Aorta (tissue), 5 donors: ENCODE data around the gene RBM44. TPM values are rescaled to one million over a fixed set of nuclear protein-coding genes. Genes with fewer than 3 reads are reported as not detected.

Experiments used
- ATAC-seq: fragments of 200-7000 bp; cut with Tn5 transposase; one replicate; pipeline ENCODE4 v1.9.1; 2022; ENCODE audit warnings: moderate library complexity; ENCODE audit not compliant: low FRiP score
- DNase-seq, 2 donors: peaks; one replicate each; pipeline ENCODE4 v3.0.0-alpha.2; 2020
- H3K27ac ChIP-seq, 2 donors: one replicate each; pipeline ENCODE4 v1.5.1; 2013; ENCODE audit warnings: low read length in 2 of 2, mild to moderate bottlenecking in 2 of 2, moderate library complexity in 2 of 2, control low read depth in 1 of 2, inconsistent platforms in 1 of 2, low read depth in 1 of 2
- H3K27me3 ChIP-seq, 2 donors: one replicate each; pipeline ENCODE4 v1.6.1; 2013; ENCODE audit warnings: control low read depth in 1 of 2, low read length in 1 of 2, mild to moderate bottlenecking in 1 of 2, moderate library complexity in 1 of 2; ENCODE audit not compliant: insufficient read depth in 2 of 2, control insufficient read depth in 1 of 2
- H3K36me3 ChIP-seq, 2 donors: one replicate each; pipeline ENCODE4 v1.6.1; 2013; ENCODE audit warnings: control low read depth in 1 of 2, low read length in 1 of 2, mild to moderate bottlenecking in 1 of 2; ENCODE audit not compliant: insufficient read depth in 2 of 2, control insufficient read depth in 1 of 2
- H3K4me1 ChIP-seq, 2 donors: one replicate each; pipeline ENCODE4 v1.6.1; 2013; ENCODE audit warnings: low read length in 2 of 2, control low read depth in 1 of 2, mild to moderate bottlenecking in 1 of 2, moderate library complexity in 1 of 2; ENCODE audit not compliant: insufficient read depth in 2 of 2, control insufficient read depth in 1 of 2
- H3K4me3 ChIP-seq, 2 donors: one replicate each; pipeline ENCODE4 v1.5.1; 2013; ENCODE audit warnings: low read length in 2 of 2, control low read depth in 1 of 2, mild to moderate bottlenecking in 1 of 2
- H3K9me3 ChIP-seq: one replicate; pipeline ENCODE4 v1.6.1; 2013; ENCODE audit warnings: mild to moderate bottlenecking, low read length; ENCODE audit not compliant: control insufficient read depth
- WGBS, 2 donors: extraction: QIAGEN DNeasy Blood & Tissue Kit; methylation state at CpG; one replicate each; pipeline ENCODE4 v1.1.7; 2013; 5-methylcytosine and 5-hydroxymethylcytosine counted together
- intact Hi-C, 2 donors: fragments of 100-400 bp; cut with DNase I; formaldehyde crosslinking; loops; one replicate each; pipeline versions ENCODE4 v1.14.2 to v1.15.0; 2022
- polyA plus RNA-seq, 2 donors: library from polyadenylated mRNA; stranded (reverse); fragments of 200-250 nt; gene quantifications; one replicate each; pipeline ENCODE4 v1.2.3, GENCODE V29; 2013
- total RNA-seq, 2 donors: library from RNA; stranded (reverse); fragmentation: NEBNext Ultra II Directional; extraction: Animal tissue kit (Norgen Biotek cat#: 25700); gene quantifications; one replicate each; pipeline ENCODE4 v1.2.1, GENCODE V29; 2021
- donor health status: healthy with polysubstance abuse.
- donor health status: Bipolar disorder and iron deficiency.
- donor health status: DM: no; HTN: no; CAD: no.
- donor health status: DM: no; HTN: no; CAD: no.
- donor health status: DM: yes; HTN: yes; CAD: no.

The RBM44 gene
- total and polyA plus RNA-seq, 4 donors: 1.4 to 3.2 (median 2.5) TPM; not detected in 1

GRCh38 chr2:237888389-237888788 is 89.8 kb downstream of the RBM44 start:
- Histone ChIP-seq H3K27me3 (no peaks in the 10 kb centered on the region), H3K4me3 (no peak overlapping the region), H3K27ac (peak overlapping the region; percentile 35 to 61), H3K9me3 (no peaks in the 10 kb centered on the region), H3K4me1 (no peaks in the 10 kb centered on the region), H3K36me3 (no peaks in the 10 kb centered on the region)
- no peak for ATAC-seq
- intact Hi-C loops: no loop called here
- 1 to 3% methylated on average over 2 of the region's 2 CpGs for WGBS, 2 donors
- DNase-seq: no peak

DNA sequence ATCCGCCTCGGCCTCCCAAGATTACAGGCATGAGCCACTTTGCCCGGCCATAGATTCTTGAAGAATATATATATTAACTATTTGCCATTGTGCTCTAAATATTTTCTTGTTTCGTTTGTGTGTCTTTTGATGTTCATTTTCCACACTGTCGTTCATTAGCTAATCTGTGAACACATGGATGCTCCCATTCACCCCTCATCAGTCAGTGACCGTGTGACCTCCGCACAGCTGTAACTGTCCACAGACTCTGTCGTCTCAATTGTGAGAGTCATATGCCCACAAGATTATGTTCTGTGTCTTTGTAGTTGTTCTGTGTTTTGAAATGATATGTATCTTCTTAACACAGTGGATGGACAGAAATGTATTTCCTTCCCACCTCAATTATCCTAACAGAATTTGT is 90.4 kb downstream of the RBM44 start:
- Histone ChIP-seq H3K4me1 (no peaks in the 10 kb centered on the region), H3K27me3 (no peaks in the 10 kb centered on the region), H3K27ac (peak overlapping the region in 1 of 2 donors; percentile 69), H3K36me3 (no peaks in the 10 kb centered on the region), H3K4me3 (no peak overlapping the region), H3K9me3 (no peaks in the 10 kb centered on the region)
- intact Hi-C loops: no loop called here
- WGBS, 2 donors: 91 to 96% methylated on average over 8 of the region's 8 CpGs
- DNase-seq: peak in 1 of 2 donors; percentile 31
- ATAC-seq: no peak

- peak overlapping the region in 1 of 2 donors; percentile 74 for H3K27ac ChIP-seq
- no peaks in the 10 kb centered on the region for H3K9me3 ChIP-seq
- H3K4me3 ChIP-seq: no peak overlapping the region
- WGBS, 2 donors: 97 to 99% methylated on average over 10 of the region's 10 CpGs
- no peaks in the 10 kb centered on the region for H3K27me3 ChIP-seq
- ATAC-seq: no peak
- no peaks in the 10 kb centered on the region for H3K36me3 ChIP-seq
- intact Hi-C loops: no loop called here
- peak; percentile 6 to 31 for DNase-seq
- no peaks in the 10 kb centered on the region for H3K4me1 ChIP-seq
These were observed 91.2 kb downstream of the RBM44 start for GRCh38 chr2:237889811-237890210.

Other genes starting within 250 kb of the RBM44 start
- not detected for gene PRLH, start 232.2 kb upstream of the RBM44 start, total RNA-seq
- not detected for gene PRLH, start 232.2 kb upstream of the RBM44 start, polyA plus RNA-seq
- 1 to 10 TPM; 3.7 to 4.5 TPM for gene RAB17, start 208.0 kb upstream of the RBM44 start, total RNA-seq
- gene RAB17, start 208.0 kb upstream of the RBM44 start, polyA plus RNA-seq: 10 to 100 TPM; 11.1 to 22.3 TPM
- gene LRRFIP1, start 171.2 kb upstream of the RBM44 start, total RNA-seq: 100 to 1,000 TPM; 234 to 348 TPM
- 100 to 1,000 TPM; 100 to 105 TPM for gene LRRFIP1, start 171.2 kb upstream of the RBM44 start, polyA plus RNA-seq
- 100 to 1,000 TPM; 109 to 230 TPM for gene RAMP1, start 60.8 kb downstream of the RBM44 start, total RNA-seq
- gene RAMP1, start 60.8 kb downstream of the RBM44 start, polyA plus RNA-seq: 100 to 1,000 TPM; 328 to 423 TPM
- gene UBE2F, start 168.2 kb downstream of the RBM44 start, total RNA-seq: 10 to 100 TPM; 42.5 to 44.7 TPM
- 10 to 100 TPM; 40.0 to 53.3 TPM for gene UBE2F, start 168.2 kb downstream of the RBM44 start, polyA plus RNA-seq